Thoracic aorta (tissue), 2 donors: ENCODE results near the gene AP2A1. TPM values are rescaled to one million over a fixed set of nuclear protein-coding genes. Genes with fewer than 3 reads are reported as not detected.
A peak's percentile ranks its signal among the peaks of the same experiment; 100 is the strongest.
"Not testable (repeated sequence)": the region's sequence is repeated elsewhere in the genome, so short reads cannot be mapped to it uniquely, and the experiment has no call there.

ENCODE experiments used
- ATAC-seq: fragments of 150-250 bp; one replicate; pipeline ENCODE4 v1.8.0; 2017; ENCODE audit warnings: low read depth; ENCODE audit not compliant: insufficient number of reproducible peaks, low FRiP score
- DNase-seq: peaks from one replicate; pipeline ENCODE4 v3.0.0-alpha.2; 2020; ENCODE audit warnings: low spot score
- H3K27ac ChIP-seq, 2 donors: fragments of 200-600 bp; sonication (generic); 1 replicate in 1 of 2; 2 replicates in 1 of 2; pipeline ENCODE4 v1.5.1; 2016; ENCODE audit warnings: mild to moderate bottlenecking in 2 of 2, moderate library complexity in 2 of 2
- H3K27me3 ChIP-seq: fragments of 200-600 bp; sonication (generic); replicated peaks from 2 replicates; pipeline ENCODE4 v1.6.0; 2016; ENCODE audit warnings: mild to moderate bottlenecking; ENCODE audit not compliant: insufficient read depth
- H3K36me3 ChIP-seq: fragments of 200-600 bp; sonication (generic); one replicate; pipeline ENCODE4 v1.5.1; 2016
- H3K4me1 ChIP-seq, 2 donors: fragments of 200-600 bp; sonication (generic); 1 replicate in 1 of 2; 2 replicates in 1 of 2; pipeline versions ENCODE4 v1.5.1 to v1.6.0; 2016; ENCODE audit warnings: low read depth in 2 of 2, mild to moderate bottlenecking in 1 of 2; ENCODE audit not compliant: control insufficient read depth in 1 of 2
- H3K4me3 ChIP-seq: fragments of 200-600 bp; sonication (generic); 2 replicates; pipeline ENCODE4 v1.5.1; 2016; ENCODE audit warnings: mild to moderate bottlenecking
- H3K9me3 ChIP-seq: fragments of 200-600 bp; sonication (generic); 2 replicates; pipeline ENCODE4 v1.5.1; 2016
- CTCF ChIP-seq: fragments of 200-600 bp; sonication (generic); IDR thresholded peaks from one replicate; pipeline ENCODE4 v1.5.1; 2019; ENCODE audit warnings: antibody characterized with exemption
- total RNA-seq, 2 donors: library from RNA; depleted of rRNA; stranded (reverse); fragments of >200 nt; gene quantifications; one replicate each; pipeline versions ENCODE4 v1.1.0 to v1.2.3, GENCODE V29; 2016

Gene AP2A1
- total RNA-seq, 2 donors from 2014 or later = 81.1 to 89.7 TPM

- Histone ChIP-seq H3K27ac (peak overlapping the region; percentile 90 to 98), H3K36me3 (peaks cover 5% of the 10 kb centered on the region), H3K4me1 (peaks cover 18 to 20% of the 10 kb centered on the region in 2 donors), H3K27me3 (no peaks in the 10 kb centered on the region), H3K9me3 (no peaks in the 10 kb centered on the region), H3K4me3 (peak overlapping the region; percentile 96)
- ATAC-seq = no peak
- DNase-seq = no peak
- TF ChIP-seq CTCF = no peak
Observed at GRCh38 chr19:49818649-49819370, 52.0 kb downstream of the AP2A1 start.

- peak overlapping the region; percentile 96 for H3K4me3 ChIP-seq
- not testable (repeated sequence) for H3K9me3 ChIP-seq
Observed at GRCh38 chr19:49819452-49820115, 52.8 kb downstream of the AP2A1 start.

GRCh38 chr19:49820125-49820524 lies 53.3 kb downstream of the AP2A1 start:
- no peak overlapping the region for H3K27ac ChIP-seq
- DNase-seq (no peak), ATAC-seq (no peak)
- peaks cover 12% of the 10 kb centered on the region in 2 donors for H3K4me1 ChIP-seq
- H3K27me3 ChIP-seq = no peaks in the 10 kb centered on the region
- peaks cover 5% of the 10 kb centered on the region for H3K36me3 ChIP-seq
- no peak overlapping the region for H3K4me3 ChIP-seq
- H3K9me3 ChIP-seq = no peaks in the 10 kb centered on the region
- TF ChIP-seq CTCF = no peak

More at GRCh38 chr19:49819452-49820115, 52.8 kb downstream of the AP2A1 start:
- H3K27ac ChIP-seq, H3K36me3 ChIP-seq, DNase-seq, H3K27me3 ChIP-seq, ATAC-seq: not testable (repeated sequence)
- H3K4me1 ChIP-seq = peaks cover 12% of the 10 kb centered on the region in 2 donors

- no peak for ATAC-seq
- H3K27me3 ChIP-seq = no peaks in the 10 kb centered on the region
- no peak overlapping the region for H3K4me3 ChIP-seq
- no peaks in the 10 kb centered on the region for H3K9me3 ChIP-seq
- H3K4me1 ChIP-seq = peaks cover 9 to 12% of the 10 kb centered on the region in 2 donors
- no peak for DNase-seq
- TF ChIP-seq CTCF = no peak
- H3K27ac ChIP-seq = no peak overlapping the region
- peaks cover 9% of the 10 kb centered on the region for H3K36me3 ChIP-seq
Observed at GRCh38 chr19:49823472-49823871, 56.7 kb downstream of the AP2A1 start.

- H3K9me3 ChIP-seq = no peaks in the 10 kb centered on the region
- H3K4me3 ChIP-seq = no peak overlapping the region
- H3K27me3 ChIP-seq = no peaks in the 10 kb centered on the region
- ATAC-seq (no peak), DNase-seq (no peak)
- no peak overlapping the region for H3K27ac ChIP-seq
- H3K36me3 ChIP-seq = peaks cover 10% of the 10 kb centered on the region
- peaks cover under 1% of the 10 kb centered on the region in 2 donors for H3K4me1 ChIP-seq
- no peak for TF ChIP-seq CTCF
Observed at GRCh38 chr19:49824662-49825061, 57.9 kb downstream of the AP2A1 start.
